ENCODE measurements around the gene MAPKAP1.

MAPKAP1 gene

GRCh38 chr9:125484350-125485282 lies 222.4 kb downstream of the MAPKAP1 start:
- TF ChIP-seq CTCF (IDR thresholded peaks at IDR 0.05) = no peak

- TF ChIP-seq CTCF (IDR thresholded peaks at IDR 0.05) = no peak
Measured at GRCh38 chr9:125483697-125484096, 223.3 kb downstream of the MAPKAP1 start.

- no peak for TF ChIP-seq CTCF (IDR thresholded peaks at IDR 0.05)
Measured at GRCh38 chr9:125479846-125480615, 227.0 kb downstream of the MAPKAP1 start.

- TF ChIP-seq CTCF (IDR thresholded peaks at IDR 0.05) = no peak
Measured at GRCh38 chr9:125477089-125477544, 229.9 kb downstream of the MAPKAP1 start.

- TF ChIP-seq CTCF (IDR thresholded peaks at IDR 0.05) = no peak
Measured at GRCh38 chr9:125476645-125477044, 230.4 kb downstream of the MAPKAP1 start.

- no peak for TF ChIP-seq CTCF (IDR thresholded peaks at IDR 0.05)
Measured at GRCh38 chr9:125475385-125475784, 231.6 kb downstream of the MAPKAP1 start.

- no peak for TF ChIP-seq CTCF (IDR thresholded peaks at IDR 0.05)
Measured at GRCh38 chr9:125472926-125473701, 233.9 kb downstream of the MAPKAP1 start.
